Effector memory CD8-positive, alpha-beta T cell (primary cell): ENCODE results near the gene ARID1A.
A peak's percentile ranks its signal among the peaks of the same experiment; 100 is the strongest.
"Not testable (repeated sequence)": the region's sequence is repeated elsewhere in the genome, so short reads cannot be mapped to it uniquely, and the experiment has no call there.

Experiments
- ATAC-seq: fragments of 150-1000 bp; cut with Tn5 transposase; replicated peaks from 2 replicates; pipeline ENCODE4 v1.10.0; 2021; ENCODE audit warnings: mild to moderate bottlenecking, moderate library complexity
- DNase-seq, 3 experiments: peaks; one replicate each; pipeline ENCODE4 v3.0.0; 2021
- H3K27ac Mint-ChIP-seq, 2 donors: one replicate each; pipeline ENCODE4 v1.8.0; 2022; ENCODE audit warnings: mild to moderate bottlenecking in 2 of 2, mixed read lengths in 2 of 2, moderate library complexity in 2 of 2
- H3K27me3 Mint-ChIP-seq, 2 donors: one replicate each; pipeline ENCODE4 v1.8.0; 2022; ENCODE audit warnings: mixed read lengths in 2 of 2
- H3K36me3 Mint-ChIP-seq: one replicate; pipeline ENCODE4 v1.8.0; 2022; ENCODE audit warnings: mild to moderate bottlenecking, moderate library complexity, mixed read lengths; ENCODE audit not compliant: insufficient read depth
- H3K4me1 Mint-ChIP-seq, 2 donors: one replicate each; pipeline ENCODE4 v1.8.0; 2022; ENCODE audit warnings: low read depth in 2 of 2, mixed read lengths in 2 of 2
- H3K4me3 Mint-ChIP-seq, 2 donors: one replicate each; pipeline ENCODE4 v1.8.0; 2022; ENCODE audit warnings: mild to moderate bottlenecking in 2 of 2, mixed read lengths in 2 of 2, moderate library complexity in 2 of 2
- H3K9me3 Mint-ChIP-seq, 2 donors: one replicate each; pipeline ENCODE4 v1.8.0; 2022; ENCODE audit warnings: mixed read lengths in 2 of 2

Gene ARID1A

DNA sequence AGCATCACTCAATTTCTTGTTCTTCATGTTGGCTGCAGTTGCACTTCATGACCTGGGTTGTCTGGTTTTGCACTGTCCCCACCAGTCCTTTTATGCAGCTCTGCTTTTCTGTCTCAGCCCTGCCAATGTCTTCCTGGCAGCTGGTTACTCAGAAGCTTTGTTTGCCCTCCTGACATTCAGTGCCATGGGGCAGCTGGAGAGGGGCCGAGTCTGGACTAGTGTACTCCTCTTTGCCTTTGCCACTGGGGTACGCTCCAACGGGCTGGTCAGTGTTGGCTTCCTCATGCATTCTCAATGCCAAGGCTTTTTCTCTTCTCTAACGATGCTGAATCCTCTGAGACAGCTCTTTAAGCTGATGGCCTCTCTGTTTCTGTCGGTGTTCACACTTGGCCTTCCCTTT lies 98.6 kb downstream of the ARID1A start:
- no peaks in the 10 kb centered on the region for H3K27me3 Mint-ChIP-seq
- no peak for ATAC-seq
- no peak for DNase-seq
- no peaks in the 10 kb centered on the region for H3K9me3 Mint-ChIP-seq
- H3K4me3 Mint-ChIP-seq, result no peak overlapping the region
- peaks cover 43% of the 10 kb centered on the region for H3K36me3 Mint-ChIP-seq
- H3K4me1 Mint-ChIP-seq, result peaks cover 29 to 36% of the 10 kb centered on the region in 2 donors
- H3K27ac Mint-ChIP-seq, result peak overlapping the region; percentile 3 to 18

DNA sequence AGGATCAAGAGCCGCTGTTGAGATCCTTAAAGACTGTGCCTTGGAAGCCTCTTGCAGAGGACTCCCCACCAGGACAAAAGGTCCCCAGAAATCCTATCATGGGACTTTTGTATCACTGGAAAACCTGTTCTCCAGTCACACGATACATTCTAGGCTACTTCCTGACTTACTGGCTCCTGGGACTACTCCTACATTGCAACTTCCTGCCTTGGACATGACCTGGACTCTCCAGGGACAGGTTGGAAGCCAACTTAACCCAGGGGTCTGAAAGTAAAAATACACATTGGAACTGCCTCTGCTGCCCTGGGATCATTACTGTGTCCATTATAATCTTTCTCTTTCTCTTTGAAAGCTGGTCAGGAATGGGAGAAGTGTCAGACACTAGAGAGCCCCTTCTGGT lies 101.8 kb downstream of the ARID1A start:
- DNase-seq (no peak), ATAC-seq (no peak)
- Mint-ChIP-seq H3K27ac (peak overlapping the region; percentile 58 to 87), H3K27me3 (no peaks in the 10 kb centered on the region), H3K4me1 (peaks cover 37 to 40% of the 10 kb centered on the region in 2 donors), H3K4me3 (no peak overlapping the region), H3K36me3 (peaks cover 35% of the 10 kb centered on the region), H3K9me3 (no peaks in the 10 kb centered on the region)

DNA sequence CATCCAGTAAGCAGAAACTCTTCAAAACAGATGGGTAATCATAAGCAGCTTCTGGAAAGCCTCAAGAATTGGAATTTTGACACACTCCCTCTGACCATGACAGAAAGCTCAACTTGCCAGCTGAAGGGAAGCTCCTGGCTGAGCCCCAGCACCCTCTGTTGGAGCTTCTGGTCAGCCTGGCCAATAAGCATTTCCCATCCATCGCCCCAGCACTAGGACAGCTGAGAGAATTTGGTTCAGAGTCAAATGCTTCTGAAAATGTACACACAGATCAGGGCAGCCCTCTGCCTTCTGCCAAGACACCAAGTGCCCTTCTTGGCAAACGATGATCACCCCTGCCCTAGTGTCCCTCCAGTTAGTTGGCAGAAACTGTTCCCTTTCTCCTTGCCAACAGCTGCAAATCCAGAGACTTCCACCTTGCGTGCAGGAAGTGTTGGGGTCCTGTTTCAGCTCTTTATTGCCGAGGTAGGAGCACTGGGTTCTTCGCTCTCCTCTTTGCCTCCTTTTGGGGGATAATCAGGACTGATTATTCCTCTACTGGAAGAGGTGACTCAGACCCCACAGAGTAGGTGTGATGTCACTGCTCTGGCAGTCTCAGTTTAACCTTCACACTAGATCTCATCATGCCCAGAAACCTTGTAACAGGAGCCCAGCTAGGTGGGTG lies 103.8 kb downstream of the ARID1A start:
- H3K9me3 Mint-ChIP-seq, result no peaks in the 10 kb centered on the region

DNA sequence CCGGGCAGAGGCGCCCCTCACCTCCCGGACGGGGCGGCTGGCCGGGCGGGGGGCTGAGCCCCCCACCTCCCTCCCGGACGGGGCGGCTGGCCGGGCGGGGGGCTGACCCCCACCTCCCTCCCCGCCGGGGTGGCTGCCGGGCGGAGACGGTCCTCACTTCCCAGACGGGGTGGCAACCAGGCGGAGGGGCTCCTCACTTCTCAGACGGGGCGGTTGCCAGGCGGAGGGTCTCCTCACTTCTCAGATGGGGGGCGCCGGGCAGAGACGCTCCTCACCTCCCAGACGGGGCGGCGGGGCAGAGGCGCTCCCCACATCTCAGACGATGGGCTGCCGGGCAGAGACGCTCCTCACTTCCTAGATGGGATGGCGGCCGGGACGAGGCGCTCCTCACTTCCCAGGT lies 108.1 kb downstream of the ARID1A start:
- not testable (repeated sequence) for H3K4me3 Mint-ChIP-seq, H3K36me3 Mint-ChIP-seq, DNase-seq, H3K27ac Mint-ChIP-seq, H3K27me3 Mint-ChIP-seq, H3K9me3 Mint-ChIP-seq, ATAC-seq
- H3K4me1 Mint-ChIP-seq, result peaks cover 33 to 36% of the 10 kb centered on the region in 2 donors

More for the DNA sequence above, 103.8 kb downstream of the ARID1A start:
- Mint-ChIP-seq H3K4me1 (peaks cover 35 to 37% of the 10 kb centered on the region in 2 donors), H3K27ac (peak overlapping the region; percentile 87 to 98), H3K27me3 (no peaks in the 10 kb centered on the region), H3K4me3 (peak overlapping the region; percentile 68 to 79), H3K36me3 (peaks cover 24% of the 10 kb centered on the region)
- ATAC-seq (peak; percentile 62), DNase-seq (no peak)

DNA sequence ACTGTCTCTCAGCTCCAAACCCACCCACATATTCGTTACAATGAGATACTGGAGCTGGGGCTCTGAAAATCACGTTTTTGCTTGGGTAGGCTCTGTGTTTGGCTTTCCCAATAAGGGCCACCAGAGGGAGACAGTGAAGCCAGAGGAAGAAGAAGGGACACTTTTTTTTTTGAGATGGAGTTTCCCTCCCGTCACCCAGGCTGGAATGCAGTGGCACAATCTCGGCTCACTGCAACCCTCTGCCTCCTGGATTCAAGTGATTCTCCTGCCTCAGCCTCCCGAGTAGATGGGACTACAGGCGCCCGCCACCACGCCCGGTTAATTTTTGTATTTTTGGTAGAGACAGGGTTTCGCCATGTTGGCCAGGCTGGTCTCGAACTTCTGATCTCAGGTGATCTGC lies 114.3 kb downstream of the ARID1A start:
- not testable (repeated sequence) for H3K9me3 Mint-ChIP-seq, H3K36me3 Mint-ChIP-seq, H3K27me3 Mint-ChIP-seq
- peak; percentile 77 to 82 (median 80) for DNase-seq
- peaks cover 11 to 21% of the 10 kb centered on the region in 2 donors for H3K4me1 Mint-ChIP-seq
- ATAC-seq, result peak; percentile 85
- H3K27ac Mint-ChIP-seq, result peak overlapping the region; percentile 91 to 96
- H3K4me3 Mint-ChIP-seq, result peak overlapping the region; percentile 67 to 76

DNA sequence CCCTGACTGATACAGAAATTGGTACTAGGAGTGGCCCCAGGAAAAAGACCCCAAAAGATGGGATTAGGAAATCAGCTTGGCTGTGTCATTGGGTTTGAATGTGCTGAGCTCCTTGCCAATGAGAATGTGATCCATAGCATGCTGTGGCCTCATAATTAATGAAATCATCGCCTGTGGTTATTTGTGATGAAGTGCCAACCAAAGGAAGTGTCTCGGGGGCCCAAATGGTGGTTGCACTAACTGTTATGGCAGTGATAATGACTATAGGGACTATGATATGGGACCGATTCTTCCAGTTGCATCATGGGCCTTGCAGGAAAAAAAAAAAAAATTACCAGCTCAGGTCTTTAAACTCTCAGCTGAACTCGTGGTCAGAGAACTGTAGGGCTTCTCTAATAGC lies 115.2 kb downstream of the ARID1A start:
- ATAC-seq, result peak; percentile 80
- peak overlapping the region; percentile 91 to 96 for H3K27ac Mint-ChIP-seq
- H3K4me1 Mint-ChIP-seq, result peaks cover 11 to 18% of the 10 kb centered on the region in 2 donors
- H3K27me3 Mint-ChIP-seq, result no peaks in the 10 kb centered on the region
- DNase-seq, result peak in 1 of 3 experiments; percentile 46
- no peaks in the 10 kb centered on the region for H3K36me3 Mint-ChIP-seq
- peak overlapping the region; percentile 67 to 76 for H3K4me3 Mint-ChIP-seq
- H3K9me3 Mint-ChIP-seq, result no peaks in the 10 kb centered on the region

DNA sequence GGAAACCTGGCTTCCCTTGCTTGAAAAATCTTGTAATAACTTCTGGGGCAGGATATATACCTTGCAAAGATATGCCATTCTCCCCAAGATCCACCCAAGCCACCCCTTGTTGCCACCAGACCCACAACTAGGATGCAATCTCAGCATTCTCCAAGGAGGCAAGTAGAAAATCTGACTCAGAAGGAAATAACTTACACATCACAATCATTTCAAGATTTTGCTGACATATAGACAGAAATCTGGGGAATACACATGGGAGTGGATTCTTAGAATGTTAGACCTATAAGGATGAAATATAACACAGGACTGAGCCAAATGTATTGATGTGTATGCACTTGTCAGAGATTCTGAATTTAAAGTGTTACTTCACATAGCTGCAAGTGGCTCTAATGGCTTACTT lies 115.9 kb downstream of the ARID1A start:
- H3K4me1 Mint-ChIP-seq, result peaks cover 11 to 18% of the 10 kb centered on the region in 2 donors
- H3K9me3 Mint-ChIP-seq, result no peaks in the 10 kb centered on the region
- H3K4me3 Mint-ChIP-seq, result no peak overlapping the region
- no peaks in the 10 kb centered on the region for H3K27me3 Mint-ChIP-seq
- no peak for ATAC-seq
- no peak for DNase-seq
- no peaks in the 10 kb centered on the region for H3K36me3 Mint-ChIP-seq
- peak overlapping the region in 1 of 2 donors; percentile 96 for H3K27ac Mint-ChIP-seq

DNA sequence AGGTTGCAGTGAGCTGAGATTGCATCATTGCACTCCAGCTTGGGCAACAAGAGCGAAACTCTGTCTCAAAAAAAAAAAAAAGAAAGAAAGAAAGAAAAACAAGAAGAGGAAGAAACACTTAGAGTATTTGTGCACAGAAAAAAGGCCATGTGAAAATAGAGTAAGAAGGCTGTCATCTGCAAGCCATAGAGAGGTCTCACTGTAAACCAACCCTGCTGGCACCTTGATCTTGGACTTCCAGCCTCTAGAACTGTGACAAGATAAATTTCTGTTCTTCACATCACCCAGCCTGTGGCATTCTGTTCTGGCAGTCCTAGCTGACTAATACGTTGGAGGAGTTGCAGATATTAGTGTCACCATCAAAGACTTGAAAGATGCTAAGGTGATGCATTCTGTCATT lies 118.6 kb downstream of the ARID1A start:
- Mint-ChIP-seq H3K4me1 (peaks cover 11 to 18% of the 10 kb centered on the region in 2 donors), H3K4me3 (no peak overlapping the region), H3K27ac (no peak overlapping the region), H3K9me3 (no peaks in the 10 kb centered on the region), H3K27me3 (no peaks in the 10 kb centered on the region), H3K36me3 (no peaks in the 10 kb centered on the region)
- ATAC-seq (no peak), DNase-seq (no peak)

DNA sequence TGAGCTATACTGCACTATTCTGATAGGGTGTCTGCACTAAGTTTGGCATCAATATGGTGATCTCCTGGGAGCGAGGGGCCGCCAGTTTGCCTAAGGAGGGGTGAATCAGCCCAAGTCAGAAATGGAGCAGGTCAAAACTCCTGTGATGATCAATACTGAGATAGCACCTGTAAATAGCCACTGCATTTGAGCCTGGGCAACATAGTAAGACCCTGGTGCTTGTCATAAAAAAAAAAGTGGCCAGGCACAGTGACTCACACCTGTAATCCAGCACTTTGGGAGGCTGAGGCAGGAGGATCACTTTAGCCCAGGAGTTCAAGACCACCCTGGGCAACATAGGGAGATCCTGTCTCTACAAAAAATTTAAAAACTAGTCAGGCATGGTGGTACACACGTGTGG lies 119.1 kb downstream of the ARID1A start:
- H3K27ac Mint-ChIP-seq, result no peak overlapping the region
- no peaks in the 10 kb centered on the region for H3K9me3 Mint-ChIP-seq
- H3K4me1 Mint-ChIP-seq, result peaks cover 11 to 18% of the 10 kb centered on the region in 2 donors
- no peak overlapping the region for H3K4me3 Mint-ChIP-seq
- ATAC-seq, result no peak
- no peak for DNase-seq
- H3K36me3 Mint-ChIP-seq, result no peaks in the 10 kb centered on the region
- H3K27me3 Mint-ChIP-seq, result no peaks in the 10 kb centered on the region

DNA sequence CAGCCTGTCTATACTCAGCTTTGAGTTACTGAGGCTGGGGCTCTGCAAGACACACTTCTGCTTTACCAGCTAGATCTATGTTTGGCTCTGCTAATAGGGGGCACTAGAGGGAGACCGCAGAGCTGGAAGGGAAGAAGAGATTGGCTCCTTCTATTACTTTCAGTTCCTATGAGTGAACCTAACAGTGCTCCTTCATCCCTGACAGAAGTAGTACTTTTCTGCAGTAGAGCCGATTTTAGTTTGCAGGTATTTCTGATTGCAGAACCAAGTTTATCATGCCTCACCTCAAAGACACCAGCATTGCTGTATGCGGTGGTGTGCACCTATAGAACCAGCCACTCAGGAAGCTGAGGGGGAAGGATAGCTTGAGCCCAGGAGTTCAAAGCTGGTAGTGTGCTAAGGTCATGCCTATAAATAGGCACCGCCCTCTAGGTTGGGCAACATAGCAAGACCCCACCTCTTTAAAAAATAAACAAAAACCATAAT lies 125.0 kb downstream of the ARID1A start:
- ATAC-seq, result peak; percentile 97
- Mint-ChIP-seq H3K9me3 (no peaks in the 10 kb centered on the region), H3K4me1 (peaks cover 11 to 12% of the 10 kb centered on the region in 2 donors), H3K27ac (peak overlapping the region; percentile 45 to 62), H3K27me3 (no peaks in the 10 kb centered on the region), H3K4me3 (peak overlapping the region; percentile 50 to 62), H3K36me3 (no peaks in the 10 kb centered on the region)
- peak in 2 of 3 experiments; percentile 27 to 31 for DNase-seq

DNA sequence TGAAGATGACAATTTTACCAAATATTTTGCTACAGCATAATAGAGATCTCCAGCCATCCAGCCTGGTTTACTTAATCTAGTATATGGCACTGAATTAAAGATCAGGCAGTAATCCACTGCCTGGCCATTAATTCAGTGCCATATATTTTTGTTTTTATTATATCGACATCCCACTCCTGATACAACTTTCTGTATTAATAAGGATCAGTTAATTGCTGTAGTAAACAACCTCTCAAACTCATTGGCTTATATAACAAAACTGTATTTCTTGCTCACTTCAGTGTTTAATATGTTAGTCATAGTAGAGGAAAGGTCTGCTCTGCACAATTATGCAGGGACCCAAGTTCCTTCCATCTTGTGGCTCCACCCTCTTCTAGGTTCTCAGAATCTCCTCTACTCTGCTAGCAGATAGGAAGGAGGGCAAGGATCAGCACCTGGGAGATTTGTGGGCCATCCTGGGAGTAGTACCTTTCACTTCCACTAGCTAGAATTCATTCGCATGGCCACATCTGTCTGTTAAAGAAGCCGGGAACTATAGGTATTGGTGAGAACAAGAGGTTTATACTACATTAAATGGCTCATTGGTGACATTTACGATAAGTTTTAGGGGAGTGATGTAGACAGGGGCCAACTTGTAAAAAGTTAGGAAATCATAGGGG lies 127.1 kb downstream of the ARID1A start:
- H3K9me3 Mint-ChIP-seq, result no peaks in the 10 kb centered on the region
- ATAC-seq (no peak), DNase-seq (no peak)
- H3K4me3 Mint-ChIP-seq, result no peak overlapping the region
- no peak overlapping the region for H3K27ac Mint-ChIP-seq
- peaks cover 10% of the 10 kb centered on the region for H3K36me3 Mint-ChIP-seq
- no peaks in the 10 kb centered on the region for H3K27me3 Mint-ChIP-seq
- peaks cover 17 to 19% of the 10 kb centered on the region in 2 donors for H3K4me1 Mint-ChIP-seq

DNA sequence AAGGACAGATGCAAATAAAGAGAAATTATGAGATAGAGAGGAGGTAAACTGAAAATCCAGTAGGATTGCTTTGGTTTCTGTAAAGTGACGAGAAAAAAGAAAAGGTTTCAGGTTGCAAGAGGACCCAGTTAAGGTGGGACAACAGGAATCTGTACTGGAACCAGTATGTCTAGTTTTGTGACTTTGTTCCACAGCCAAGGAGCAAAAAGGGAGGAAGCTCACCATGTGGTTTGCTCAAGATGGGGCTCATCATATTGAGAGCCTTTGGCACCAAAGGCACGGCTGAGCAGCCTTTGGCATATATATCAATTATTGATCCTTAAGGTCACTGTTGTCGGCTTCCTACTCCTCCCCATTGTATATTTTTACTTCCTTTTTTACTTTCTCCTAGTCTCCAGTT lies 128.9 kb downstream of the ARID1A start:
- Mint-ChIP-seq H3K4me3 (no peak overlapping the region), H3K27ac (peak overlapping the region; percentile 79 to 95), H3K9me3 (no peaks in the 10 kb centered on the region), H3K4me1 (peaks cover 34 to 38% of the 10 kb centered on the region in 2 donors), H3K27me3 (no peaks in the 10 kb centered on the region), H3K36me3 (peaks cover 15% of the 10 kb centered on the region)
- DNase-seq (no peak), ATAC-seq (no peak)

DNA sequence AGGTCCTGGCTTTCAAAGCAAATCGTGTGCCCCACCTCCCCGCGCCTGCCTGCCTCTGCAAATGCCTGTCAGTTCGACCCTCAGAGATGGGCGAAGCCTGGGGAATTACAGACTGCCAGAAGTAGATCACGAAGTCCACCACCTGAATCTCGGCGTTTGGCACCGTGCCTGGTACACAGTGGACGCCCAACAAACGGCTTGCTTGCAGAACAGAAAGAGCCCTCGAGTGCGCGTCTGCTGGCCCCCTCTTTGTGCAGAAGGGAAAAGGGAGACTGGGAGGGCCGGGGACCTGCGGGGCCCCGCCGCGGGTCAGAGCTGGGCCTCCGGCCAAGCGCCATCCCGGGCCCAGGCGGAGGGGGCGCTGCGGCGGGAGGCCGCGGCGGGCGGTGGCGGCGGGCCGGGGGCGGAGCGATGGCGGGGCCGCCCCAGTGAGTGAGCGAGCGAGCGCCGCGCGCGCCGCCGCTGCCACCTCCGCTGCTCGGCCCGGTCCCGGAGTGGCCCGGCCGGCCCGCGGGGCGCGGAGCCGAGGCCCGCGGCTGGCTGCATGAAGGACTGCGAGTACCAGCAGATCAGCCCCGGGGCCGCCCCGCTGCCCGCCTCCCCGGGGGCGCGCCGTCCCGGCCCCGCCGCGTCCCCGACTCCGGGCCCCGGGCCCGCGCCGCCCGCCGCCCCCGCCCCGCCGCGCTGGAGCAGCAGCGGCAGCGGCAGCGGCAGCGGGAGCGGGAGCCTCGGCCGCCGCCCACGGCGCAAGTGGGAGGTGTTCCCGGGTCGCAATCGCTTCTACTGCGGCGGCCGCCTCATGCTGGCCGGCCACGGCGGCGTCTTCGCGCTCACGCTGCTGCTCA lies 130.7 kb downstream of the ARID1A start, which contains the start of gene ZDHHC18:
Gene ZDHHC18, plus strand, starts transcription at position 428 of the 845 bp plus-strand sequence. Its CDS starts 117 bp downstream, at position 545.
- Mint-ChIP-seq H3K4me3 (peak within 1 kb of the TSS; percentile 89 to 96), H3K4me1 (peaks cover 39 to 43% of the 10 kb centered on the region in 2 donors), H3K27me3 (no peaks in the 10 kb centered on the region), H3K27ac (peak within 1 kb of the TSS; percentile 99), H3K9me3 (no peaks in the 10 kb centered on the region), H3K36me3 (peaks cover 17% of the 10 kb centered on the region)
- peak; percentile 88 for ATAC-seq
- DNase-seq, result peak; percentile 64 to 76 (median 74)
